Upper lobe of left lung (tissue), 6 donors: Measurements from ENCODE around the gene FLYWCH1. TPM values are rescaled to one million over a fixed set of nuclear protein-coding genes. Genes with fewer than 3 reads are reported as not detected.

Experiments used
- ATAC-seq, 2 donors: fragments of 200-7000 bp; cut with Tn5 transposase; one replicate each; pipeline ENCODE4 v1.9.1; 2022; ENCODE audit warnings: mild to moderate bottlenecking in 2 of 2, moderate library complexity in 2 of 2; ENCODE audit not compliant: low FRiP score in 2 of 2
- DNase-seq, 2 donors: peaks; one replicate each; pipeline ENCODE4 v3.0.0-alpha.2; 2019 to 2020
- H3K27ac ChIP-seq, 4 donors: fragments of 200-600 bp; sonication (generic); one replicate each; pipeline ENCODE4 v1.5.1; 2016 to 2019
- H3K27me3 ChIP-seq, 4 donors: fragments of 200-600 bp; sonication (generic); one replicate each; pipeline ENCODE4 v1.5.1; 2017 to 2019
- H3K36me3 ChIP-seq, 4 donors: fragments of 200-600 bp; sonication (generic); one replicate each; pipeline ENCODE4 v1.5.1; 2016 to 2019
- H3K4me1 ChIP-seq, 4 donors: fragments of 200-600 bp; sonication (generic); one replicate each; pipeline ENCODE4 v1.5.1; 2018 to 2019
- H3K4me3 ChIP-seq, 4 donors: fragments of 200-600 bp; sonication (generic); one replicate each; pipeline ENCODE4 v1.5.1; 2017 to 2019; ENCODE audit warnings: mild to moderate bottlenecking in 2 of 4, moderate library complexity in 1 of 4
- H3K9me3 ChIP-seq, 4 donors: fragments of 200-600 bp; sonication (generic); one replicate each; pipeline ENCODE4 v1.5.1; 2018 to 2019
- CTCF ChIP-seq, 6 experiments: fragments of 450-650 bp in 4 of 6; fragments of 200-600 bp in 2 of 6; sonication (generic) in 2 of 6; IDR thresholded peaks; one replicate each; pipeline ENCODE4 v1.5.1; 2016 to 2019; ENCODE audit warnings: antibody characterized with exemption in 6 of 6
- EP300 ChIP-seq, 4 donors: sonication (generic); formaldehyde crosslinking; IDR thresholded peaks; one replicate each; pipeline ENCODE4 v1.5.1; 2017; ENCODE audit warnings: antibody characterized with exemption in 4 of 4, control low read depth in 2 of 4
- POLR2A ChIP-seq, 4 donors: fragments of 450-650 bp; IDR thresholded peaks; one replicate each; pipeline ENCODE4 v1.5.1; 2016 to 2017; ENCODE audit warnings: antibody characterized with exemption in 4 of 4, mild to moderate bottlenecking in 2 of 4
- POLR2AphosphoS5 ChIP-seq, 2 donors: sonication (generic); formaldehyde crosslinking; IDR thresholded peaks; one replicate each; pipeline ENCODE4 v1.5.1; 2017; ENCODE audit warnings: antibody characterized with exemption in 2 of 2
- WGBS, 2 donors: methylation state at CpG; one replicate each; pipeline ENCODE4 v1.1.5; 2017 to 2018; 5-methylcytosine and 5-hydroxymethylcytosine counted together
- total RNA-seq, 6 donors: library from RNA; depleted of rRNA in 4 of 6; stranded (reverse); fragments of >200 nt in 4 of 6; gene quantifications; one replicate each; pipeline versions ENCODE4 v1.1.0 to v1.2.1, GENCODE V29; 2016 to 2021
- donor health status: DM: no; HTN: no; CAD: no; lungs with moderate emphysema.
- donor health status: DM: no; HTN: yes; CAD: no; lungs with severe emphysema.

FLYWCH1 gene
- total RNA-seq, 6 donors from 2014 or later: 19.3 to 162 (median 43.4) TPM

- H3K4me1 ChIP-seq: peaks cover 43 to 72% (median 54%) of the 10 kb centered on the region in 4 donors
- DNase-seq: peak in 1 of 2 donors; percentile 89
- peak overlapping the region in 3 of 4 donors; percentile 24 to 41 (median 38) for H3K4me3 ChIP-seq
- H3K27ac ChIP-seq: no peak overlapping the region
- TF ChIP-seq POLR2A (IDR thresholded peaks at IDR 0.05) (no peak), CTCF (IDR thresholded peaks at IDR 0.05) (no peak), POLR2AphosphoS5 (IDR thresholded peaks at IDR 0.05) (no peak), EP300 (IDR thresholded peaks at IDR 0.05) (no peak)
- no peaks in the 10 kb centered on the region for H3K9me3 ChIP-seq
- no peaks in the 10 kb centered on the region for H3K36me3 ChIP-seq
- no peak for ATAC-seq
- peaks cover 0 to 66% (median 48%) of the 10 kb centered on the region in 4 donors for H3K27me3 ChIP-seq
- 2% methylated on average over 25 of the region's 68 CpGs; no CpG with 5 or more reads in 1 of the 2 donors for WGBS, 2 donors
These were observed 53.0 kb downstream of the FLYWCH1 start for GRCh38 chr16:2964475-2965336.

- Histone ChIP-seq H3K27ac (no peak overlapping the region), H3K9me3 (no peaks in the 10 kb centered on the region), H3K4me3 (peak overlapping the region in 3 of 4 donors; percentile 20 to 36 (median 34)), H3K4me1 (peaks cover 52 to 87% (median 64%) of the 10 kb centered on the region in 4 donors), H3K27me3 (peaks cover 0 to 66% (median 48%) of the 10 kb centered on the region in 4 donors), H3K36me3 (no peaks in the 10 kb centered on the region)
- ATAC-seq (no peak), DNase-seq (peak in 1 of 2 donors; percentile 54)
- WGBS, 2 donors: 61 to 63% methylated on average over 8 to 36 of the region's 39 CpGs
- TF ChIP-seq CTCF (IDR thresholded peaks at IDR 0.05) (no peak), EP300 (IDR thresholded peaks at IDR 0.05) (no peak), POLR2A (IDR thresholded peaks at IDR 0.05) (no peak), POLR2AphosphoS5 (IDR thresholded peaks at IDR 0.05) (no peak)
These were observed 54.5 kb downstream of the FLYWCH1 start for GRCh38 chr16:2966043-2966807.

- TF ChIP-seq CTCF (IDR thresholded peaks at IDR 0.05): peak in 3 of 6 experiments; percentile 16 to 29 (median 23)
- no peak for TF ChIP-seq EP300 (IDR thresholded peaks at IDR 0.05)
- no peak for TF ChIP-seq POLR2AphosphoS5 (IDR thresholded peaks at IDR 0.05)
- TF ChIP-seq POLR2A (IDR thresholded peaks at IDR 0.05): no peak
- H3K27me3 ChIP-seq: peaks cover 0 to 66% (median 48%) of the 10 kb centered on the region in 4 donors
- peak overlapping the region in 3 of 4 donors; percentile 20 to 36 (median 34) for H3K4me3 ChIP-seq
- H3K27ac ChIP-seq: no peak overlapping the region
- no peaks in the 10 kb centered on the region for H3K9me3 ChIP-seq
- no peaks in the 10 kb centered on the region for H3K36me3 ChIP-seq
- no peak for ATAC-seq
- DNase-seq: peak; percentile 37 to 90
- peaks cover 52 to 85% (median 62%) of the 10 kb centered on the region in 4 donors for H3K4me1 ChIP-seq
- whole genome bisulfite sequencing, 2 donors: 2% methylated on average over 15 of the region's 46 CpGs; no CpG with 5 or more reads in 1 of the 2 donors
These were observed 55.1 kb downstream of the FLYWCH1 start for GRCh38 chr16:2966808-2967191.

GRCh38 chr16:2967211-2967631 lies 55.5 kb downstream of the FLYWCH1 start:
- peaks cover 52 to 81% (median 61%) of the 10 kb centered on the region in 4 donors for H3K4me1 ChIP-seq
- no peaks in the 10 kb centered on the region for H3K36me3 ChIP-seq
- peaks cover 0 to 62% (median 46%) of the 10 kb centered on the region in 4 donors for H3K27me3 ChIP-seq
- no peak overlapping the region for H3K27ac ChIP-seq
- ATAC-seq (no peak), DNase-seq (no peak)
- H3K4me3 ChIP-seq: peak overlapping the region in 3 of 4 donors; percentile 20 to 36 (median 34)
- no peak for TF ChIP-seq CTCF (IDR thresholded peaks at IDR 0.05)
- no peak for TF ChIP-seq EP300 (IDR thresholded peaks at IDR 0.05)
- TF ChIP-seq POLR2A (IDR thresholded peaks at IDR 0.05): no peak
- TF ChIP-seq POLR2AphosphoS5 (IDR thresholded peaks at IDR 0.05): no peak
- H3K9me3 ChIP-seq: no peaks in the 10 kb centered on the region
- 13% methylated on average over 9 of the region's 51 CpGs; no CpG with 5 or more reads in 1 of the 2 donors for WGBS, 2 donors
